ENCODE results near the gene CDC20. TPM values are rescaled to one million over a fixed set of nuclear protein-coding genes. Genes with fewer than 3 reads are reported as not detected.

The CDC20 gene
- total and polyA plus RNA-seq, 2 experiments from 2014 or later = 207 to 252 TPM

- Histone ChIP-seq H3K4me3 (no peak overlapping the region), H3K27ac (ENCODE audit: low read depth) (no peak overlapping the region), H3K36me3 (ENCODE audit: insufficient read depth) (no peaks in the 10 kb centered on the region), H3K27me3 (ENCODE audit: insufficient read depth) (peaks cover 18% of the 10 kb centered on the region), H3K9me2 (ENCODE audit: insufficient read depth) (no peaks in the 10 kb centered on the region), H3K4me1 (ENCODE audit: insufficient read depth) (peaks cover 9% of the 10 kb centered on the region), H3K4me2 (no peak overlapping the region), H3F3A (replicated peaks; ENCODE audit: low read depth) (peaks cover 4% of the 10 kb centered on the region; the same call in 1 of the 2 replicates), H3K79me2 (replicated peaks; ENCODE audit: insufficient read depth) (no peaks in the 10 kb centered on the region), H4K20me1 (replicated peaks; ENCODE audit: insufficient read depth) (no peaks in the 10 kb centered on the region), H2AFZ (no peak overlapping the region)
- Mint-ChIP-seq H3K27ac (no peak overlapping the region), H3K4me1 (peaks cover 18% of the 10 kb centered on the region), H3K4me3 (no peak overlapping the region), H3K9me3 (no peaks in the 10 kb centered on the region; the same call in 2 of the 3 replicates), H3K27me3 (ENCODE audit: insufficient read depth, low read depth, poor library complexity) (no peaks in the 10 kb centered on the region), H3K36me3 (ENCODE audit: low read depth) (no peaks in the 10 kb centered on the region)
- ATAC-seq = no peak
- no peak for DNase-seq (ENCODE audit: low spot score)
- TF ChIP-seq EZH2phosphoT487 (IDR thresholded peaks at IDR 0.05; ENCODE audit: unreplicated experiment) = no peak
- no peak for TF ChIP-seq EZH2 (IDR thresholded peaks at IDR 0.05; ENCODE audit: low read depth, unreplicated experiment)
- TF ChIP-seq STAT1 (IDR thresholded peaks at IDR 0.05; ENCODE audit: unreplicated experiment) = no peak
- TF ChIP-seq POLR2AphosphoS5 (IDR thresholded peaks at IDR 0.05; ENCODE audit: low read depth) = no peak
- TF ChIP-seq ZNF114 (CRISPR knock-in tag; IDR thresholded peaks at IDR 0.05) = no peak
- TF ChIP-seq NANOG (IDR thresholded peaks at IDR 0.05; ENCODE audit: borderline replicate concordance) = no peak
- TF ChIP-seq CTCF (conservative IDR thresholded peaks at IDR 0.05; ENCODE audit: low read depth in 2 of 2) = no peak
- TF ChIP-seq ETS1 (IDR thresholded peaks at IDR 0.05) = no peak
- TF ChIP-seq JUNB (IDR thresholded peaks at IDR 0.05; ENCODE audit: unreplicated experiment) = no peak
- TF ChIP-seq REST (IDR thresholded peaks at IDR 0.05; ENCODE audit: unreplicated experiment) = no peak
- no peak for TF ChIP-seq ZNF331 (CRISPR knock-in tag; IDR thresholded peaks at IDR 0.05; ENCODE audit: low read depth)
- no peak for TF ChIP-seq CREB1 (CRISPR knock-in tag; IDR thresholded peaks at IDR 0.05; ENCODE audit: low read depth)
- no peak for TF ChIP-seq ZNF462 (CRISPR knock-in tag; IDR thresholded peaks at IDR 0.05)
Observed at GRCh38 chr1:43344267-43344850, 14.4 kb upstream of the CDC20 start.

All from GM23338 (cell line).